GM21786 (cell line): Measurements from ENCODE around the gene PCSK4.
"Not testable (repeated sequence)": the region's sequence is repeated elsewhere in the genome, so short reads cannot be mapped to it uniquely, and the experiment has no call there.

Experiments
- ATAC-seq: cut with Tn5 transposase; IDR thresholded peaks from one replicate; pipeline ENCODE4 v1.9.1; 2021; ENCODE audit not compliant: unreplicated experiment

PCSK4 gene

DNA sequence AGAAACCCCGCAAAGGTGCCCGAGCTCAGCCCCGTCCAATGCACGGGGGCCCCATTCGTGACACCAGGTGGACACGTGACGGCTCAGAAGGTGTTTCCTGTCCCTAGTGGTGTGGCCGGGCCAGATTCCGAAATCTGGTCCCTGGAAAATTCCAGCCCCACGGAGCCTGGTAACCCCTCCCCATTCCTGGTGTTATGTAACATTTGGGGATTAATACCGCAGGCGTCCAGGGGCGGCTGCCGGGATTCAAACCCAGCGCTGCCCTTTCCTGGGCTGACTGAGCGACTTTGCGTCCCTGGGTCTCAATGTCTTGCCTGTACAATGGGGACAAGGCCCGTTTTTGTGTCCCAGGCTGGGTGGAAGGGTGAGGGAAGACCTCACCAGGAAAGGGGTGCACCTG, 32.7 kb upstream of the PCSK4 start:
- ATAC-seq: no peak

DNA sequence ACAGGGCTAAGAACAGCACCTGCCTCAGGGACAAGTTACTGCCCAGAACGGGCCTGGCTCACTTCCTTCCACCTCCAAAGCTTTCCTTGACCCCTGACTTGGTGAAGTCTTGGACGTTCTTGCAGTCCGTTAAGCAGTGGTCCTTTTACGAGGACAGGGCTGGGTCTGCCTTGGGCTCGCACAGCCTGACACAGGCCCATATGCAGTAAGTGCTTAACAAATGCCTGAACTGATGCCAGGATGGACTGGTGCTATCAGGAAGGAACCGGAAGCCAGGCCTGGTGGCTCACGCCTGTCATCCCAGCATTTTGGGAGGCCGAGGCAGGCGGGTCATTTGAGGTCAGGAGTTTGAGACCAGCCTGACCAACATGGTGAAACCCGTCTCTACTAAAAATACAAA, 31.9 kb upstream of the PCSK4 start:
- ATAC-seq: no peak

DNA sequence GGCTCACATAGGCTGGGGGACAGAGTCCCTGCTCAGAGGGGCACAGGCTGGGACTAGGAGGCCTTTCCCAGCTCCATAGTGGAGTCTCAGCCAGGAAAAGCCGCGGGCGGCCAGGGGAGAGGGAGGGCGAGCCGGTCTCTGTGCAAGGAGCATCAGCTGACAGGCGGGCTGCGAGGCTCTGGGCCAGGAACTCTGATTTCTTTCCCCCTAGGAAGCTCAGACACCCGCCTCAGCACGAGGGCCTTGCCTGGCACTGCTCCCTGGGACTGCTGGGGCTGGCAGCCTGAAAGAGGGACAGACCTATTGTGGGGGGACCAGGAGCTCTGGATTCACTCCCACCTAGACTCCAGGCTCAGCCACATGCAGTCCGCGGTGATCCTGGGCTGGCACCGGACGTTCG, 31.5 kb upstream of the PCSK4 start:
- no peak for ATAC-seq

DNA sequence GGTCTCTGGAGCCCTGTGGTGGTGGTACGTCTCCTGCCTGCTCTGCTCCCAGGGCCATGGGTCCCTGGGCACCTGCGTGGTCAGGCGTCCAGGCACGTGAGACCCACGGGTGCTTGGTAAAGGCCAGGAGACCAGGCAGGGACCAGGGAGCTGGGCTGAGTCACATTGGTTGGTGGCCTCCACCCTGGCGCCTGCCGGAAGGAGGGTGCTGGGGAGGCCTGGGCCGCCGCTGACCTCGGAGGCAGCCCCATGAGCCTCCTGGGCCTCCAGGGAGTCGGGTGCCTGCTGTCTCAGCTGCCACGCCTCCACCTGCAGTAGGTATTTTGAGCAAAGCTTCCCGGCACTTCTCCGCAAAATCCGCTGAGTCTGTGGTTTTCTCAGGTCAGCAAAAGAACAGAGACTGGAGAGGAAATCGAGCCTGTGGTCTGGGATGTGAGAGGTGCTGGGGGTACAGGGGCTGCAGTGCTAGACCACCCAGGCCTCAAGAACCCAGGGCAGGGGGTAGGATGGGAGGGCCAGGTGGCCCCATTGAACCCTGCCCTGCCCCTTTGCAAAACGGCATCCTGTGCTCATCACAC, 30.1 kb upstream of the PCSK4 start:
- no peak for ATAC-seq

DNA sequence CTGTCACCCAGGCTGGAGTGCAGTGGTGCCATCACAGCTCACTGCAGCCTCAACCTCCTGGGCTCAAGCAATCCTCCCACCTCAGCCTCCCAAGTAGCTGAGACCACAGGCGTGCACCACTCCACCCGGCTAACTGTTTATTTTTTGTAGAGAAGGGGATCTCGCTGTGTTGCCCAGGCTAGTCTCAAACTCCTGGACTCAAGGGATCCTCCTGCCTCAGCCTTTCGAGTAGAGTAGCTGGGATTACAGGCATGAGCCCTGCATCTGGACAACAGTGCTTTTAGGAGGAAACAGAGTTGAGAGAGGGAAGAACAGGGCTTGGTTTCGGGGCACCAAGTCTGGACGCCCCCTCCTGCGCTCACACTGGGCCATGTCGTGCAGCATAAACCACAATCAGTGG, 29.7 kb upstream of the PCSK4 start:
- not testable (repeated sequence) for ATAC-seq

DNA sequence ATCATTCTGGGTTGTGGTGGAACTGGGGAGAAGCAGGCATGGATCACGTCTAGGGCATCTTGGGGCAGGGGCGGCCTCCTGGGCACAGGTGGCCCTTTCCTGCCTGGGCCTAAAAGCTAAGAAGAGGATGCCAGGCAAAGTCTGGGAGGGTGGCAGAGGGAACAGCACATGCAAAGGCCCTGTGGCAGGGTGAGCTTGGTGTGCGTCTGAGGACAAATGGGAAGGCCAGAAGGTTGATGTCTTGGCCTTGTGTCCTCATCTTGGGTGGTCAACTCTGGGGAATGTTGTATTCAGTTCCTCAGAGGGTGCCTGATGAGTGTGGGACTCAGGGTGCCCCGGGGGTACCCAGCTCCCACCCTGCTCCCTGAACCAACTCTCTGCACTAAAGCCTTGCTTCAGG, 28.3 kb upstream of the PCSK4 start:
- ATAC-seq: no peak

DNA sequence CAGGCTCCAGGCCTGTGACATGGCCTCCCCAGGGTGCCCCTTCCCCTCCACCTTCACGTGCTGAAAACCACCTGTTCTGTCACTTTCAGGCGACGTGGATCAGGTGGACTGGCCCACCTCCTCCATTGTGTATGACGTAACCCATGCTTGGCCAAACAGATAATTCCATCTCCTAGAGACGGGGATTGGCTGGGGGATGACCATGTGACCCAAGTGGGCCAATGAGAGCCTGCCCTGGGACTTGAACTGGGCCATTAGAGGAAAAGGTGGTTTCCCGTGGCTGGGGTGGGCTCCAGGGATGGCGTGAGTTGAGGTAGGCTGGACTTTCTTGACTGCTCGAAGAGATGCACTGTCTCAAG, 26.2 kb upstream of the PCSK4 start:
- ATAC-seq: no peak

DNA sequence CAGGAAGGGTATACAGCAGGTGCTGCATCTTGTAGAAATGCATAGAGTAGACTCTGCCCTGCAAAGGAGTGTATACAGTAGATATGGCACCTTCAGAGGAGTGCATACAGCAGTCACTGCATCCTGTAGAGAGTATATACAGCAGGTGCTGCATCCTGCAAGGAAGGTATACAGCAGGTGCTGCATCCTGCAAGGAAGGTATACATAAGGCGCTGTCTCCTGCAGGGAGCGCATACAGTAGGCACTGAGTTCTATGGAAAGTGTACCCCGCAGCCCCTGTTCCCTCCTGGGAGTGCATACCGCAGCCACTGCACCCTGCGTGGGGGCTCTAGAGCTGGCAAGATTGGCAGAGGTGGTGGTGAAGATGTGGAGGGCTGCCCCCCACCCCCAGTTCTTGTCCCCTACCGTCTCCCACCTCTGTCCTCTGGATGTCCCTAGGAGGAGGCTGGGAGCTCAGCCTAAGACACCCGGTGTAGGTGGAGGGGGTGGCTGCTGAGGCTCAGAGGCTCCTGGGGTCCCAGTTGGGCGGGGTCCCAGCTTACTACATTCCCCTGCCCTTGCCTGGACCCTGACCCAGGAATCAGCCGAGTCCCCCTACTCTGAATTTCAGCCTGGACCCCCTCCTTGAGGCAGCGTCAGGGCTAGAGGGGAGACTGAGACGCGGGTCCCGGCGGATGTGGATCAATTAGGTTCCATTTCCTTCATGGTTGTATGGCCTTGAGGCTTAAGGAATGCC, 25.0 kb upstream of the PCSK4 start:
- ATAC-seq: no peak

DNA sequence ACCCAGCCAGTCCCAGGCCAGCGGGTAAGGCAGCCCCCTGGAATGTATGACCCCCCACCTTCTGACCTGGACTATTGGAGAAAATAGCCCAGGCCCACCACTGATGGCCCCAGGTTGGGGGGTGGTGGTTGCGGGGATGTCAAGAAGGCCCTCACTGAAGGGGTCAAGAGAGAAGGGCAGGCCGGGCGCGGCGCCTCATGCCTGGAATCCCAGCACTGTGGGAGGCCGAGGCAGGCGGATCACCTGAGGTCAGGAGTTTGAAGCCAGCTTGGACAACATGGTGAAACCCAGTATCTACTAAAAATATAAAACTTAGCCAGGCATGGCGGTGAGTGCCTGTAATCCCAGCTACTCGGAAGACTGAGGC, 24.1 kb upstream of the PCSK4 start:
- no peak for ATAC-seq

DNA sequence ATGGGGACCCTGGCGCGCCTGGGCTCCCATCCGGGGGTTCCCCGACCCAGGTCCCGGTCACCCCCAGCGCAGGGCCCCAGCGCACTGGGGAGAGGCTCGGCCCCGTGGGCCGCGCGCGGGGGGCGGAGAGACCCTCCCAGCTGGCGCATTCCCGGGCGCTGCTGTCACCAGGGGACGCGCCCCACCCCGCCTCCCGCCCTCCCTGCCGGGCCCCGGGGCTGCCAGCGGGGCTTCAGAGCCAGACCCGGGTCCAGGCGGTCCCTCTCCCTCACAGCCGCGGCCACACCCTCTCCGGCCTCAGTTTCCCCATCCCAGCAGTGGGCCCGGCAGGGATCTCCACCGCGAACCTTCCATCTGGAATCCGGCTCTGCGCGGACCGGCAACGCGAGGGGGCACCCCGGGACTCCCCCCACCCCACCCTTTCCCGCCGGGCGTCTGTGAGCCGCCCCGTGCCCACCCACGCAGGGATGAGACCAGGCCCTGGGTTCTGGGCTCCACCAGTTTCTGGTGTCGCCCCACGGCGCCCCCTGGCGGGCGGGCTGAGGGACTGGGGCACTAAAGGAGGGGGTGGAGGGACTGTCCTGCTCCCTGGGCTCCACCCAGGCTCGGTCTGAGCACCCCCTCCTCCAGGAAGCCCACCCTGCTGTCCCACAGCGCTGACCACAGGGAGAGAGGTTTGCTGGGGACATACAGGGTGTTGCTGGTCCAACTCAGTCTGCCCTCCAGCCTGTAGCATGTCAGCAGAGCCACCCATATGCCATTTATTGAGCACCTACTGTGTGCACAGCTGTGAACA, 23.5 kb upstream of the PCSK4 start:
- ATAC-seq: no peak

DNA sequence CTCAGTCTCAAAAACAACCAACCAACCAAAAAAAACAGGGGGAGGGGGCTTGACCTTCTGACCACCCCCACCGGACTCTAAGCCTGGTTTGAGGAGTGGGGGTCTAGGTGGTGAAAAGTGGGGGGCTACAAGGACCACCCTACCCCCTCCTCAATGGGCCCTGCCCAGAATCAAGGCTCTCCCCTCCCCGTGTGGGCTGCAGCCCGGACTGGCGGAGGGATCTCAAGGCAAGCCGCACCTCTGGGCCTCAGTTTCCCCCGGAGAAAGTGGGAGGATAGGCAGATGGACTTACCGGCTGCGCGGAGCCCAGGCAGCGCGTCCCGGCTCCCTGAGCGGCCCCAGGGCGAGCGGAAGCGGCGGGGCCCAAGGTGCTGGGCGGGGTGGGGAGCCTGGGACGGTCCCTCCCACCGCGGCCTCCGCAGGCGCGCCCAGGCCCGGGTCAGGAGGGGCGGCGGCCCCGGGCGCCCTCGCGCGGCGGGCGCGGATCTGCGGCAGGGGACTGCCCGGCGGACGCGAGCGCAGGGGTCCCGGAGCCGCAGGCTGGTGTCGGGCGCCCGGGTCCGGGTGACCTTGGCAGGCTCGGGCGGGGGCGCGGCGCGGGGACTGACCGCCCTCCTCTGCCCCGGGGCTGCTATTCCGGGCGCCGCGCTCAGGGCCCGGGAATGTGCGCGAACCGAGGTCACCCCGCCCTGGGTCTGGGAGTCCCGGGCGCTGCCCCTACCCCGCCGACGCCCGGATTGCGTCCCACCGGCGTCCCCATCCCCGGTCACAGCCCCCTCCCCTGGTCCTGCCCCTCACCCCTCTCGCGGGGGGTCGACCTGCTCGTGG, 22.7 kb upstream of the PCSK4 start, which contains the start of gene ADAMTSL5:
ADAMTSL5 (minus strand) TSS at position 349 of the 828 bp plus-strand sequence. CDS start 2,076 bp downstream, outside the sequence.
- ATAC-seq: no peak

DNA sequence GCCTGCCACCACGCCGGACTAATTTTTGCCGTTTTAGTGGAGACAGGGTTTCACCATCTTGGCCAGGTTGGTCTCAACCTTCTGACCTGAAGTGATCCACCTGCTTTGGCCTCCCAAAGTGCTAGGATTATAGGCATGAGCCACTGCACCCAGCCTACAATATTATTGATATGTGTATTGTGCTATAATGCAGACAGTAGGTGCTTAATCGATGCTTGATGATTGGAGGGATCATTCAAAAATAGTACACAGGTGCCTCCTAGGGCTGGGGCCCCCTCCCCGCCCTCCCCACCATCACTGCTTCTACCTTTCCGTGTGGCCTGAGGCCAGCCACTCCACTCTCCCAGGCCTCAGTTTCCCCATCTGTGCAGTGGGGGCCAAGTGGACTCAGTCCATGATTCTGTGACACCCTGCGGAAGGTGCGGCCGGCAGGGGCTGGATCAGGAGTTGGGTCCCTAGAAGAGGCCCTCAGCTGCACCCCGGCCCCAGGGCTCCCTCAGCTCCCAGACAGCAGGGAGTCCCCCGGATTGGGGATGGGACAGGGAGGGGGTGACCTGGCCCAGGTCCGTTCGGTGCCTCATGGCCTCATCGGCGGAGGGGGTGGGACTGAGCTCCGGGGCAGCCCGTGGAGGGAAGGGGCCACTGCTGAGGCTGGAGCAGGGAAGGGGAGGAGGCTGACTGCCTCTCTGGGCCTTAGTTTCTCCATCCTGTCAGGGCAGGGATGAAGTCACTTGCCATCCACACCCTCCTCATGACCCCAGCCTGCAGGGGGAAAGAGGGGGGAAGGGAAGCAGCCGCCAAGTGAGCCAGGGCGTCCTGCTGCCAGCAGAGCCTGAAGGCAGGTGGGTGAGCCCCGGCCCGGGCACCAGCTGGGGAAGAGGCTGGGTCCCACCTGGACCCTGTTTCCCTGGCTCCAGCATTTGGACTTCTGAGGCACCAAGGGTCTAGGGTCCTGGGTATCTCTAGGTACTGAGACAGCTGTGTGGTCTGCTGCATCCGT, 21.5 kb upstream of the PCSK4 start:
- no peak for ATAC-seq

DNA sequence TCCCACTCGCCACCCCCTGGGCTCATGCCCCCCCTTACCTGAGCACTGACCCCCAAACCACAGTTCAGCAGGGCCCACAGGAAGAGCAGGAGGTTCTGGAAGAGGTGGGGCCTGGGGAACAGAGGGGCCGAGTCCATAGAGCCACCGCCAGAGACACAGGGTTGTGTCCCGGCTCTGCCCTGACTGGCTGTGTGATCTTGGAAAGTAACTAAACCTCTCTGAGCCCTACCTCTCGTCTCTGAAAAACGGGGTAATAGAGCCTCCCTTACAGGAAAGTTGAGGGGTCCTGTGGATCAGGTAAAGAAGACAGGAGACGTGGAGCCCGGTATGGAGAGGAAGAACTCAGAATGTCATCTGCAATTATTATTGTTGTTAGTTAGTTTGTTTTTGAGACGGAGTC, 20.7 kb upstream of the PCSK4 start:
- no peak for ATAC-seq

DNA sequence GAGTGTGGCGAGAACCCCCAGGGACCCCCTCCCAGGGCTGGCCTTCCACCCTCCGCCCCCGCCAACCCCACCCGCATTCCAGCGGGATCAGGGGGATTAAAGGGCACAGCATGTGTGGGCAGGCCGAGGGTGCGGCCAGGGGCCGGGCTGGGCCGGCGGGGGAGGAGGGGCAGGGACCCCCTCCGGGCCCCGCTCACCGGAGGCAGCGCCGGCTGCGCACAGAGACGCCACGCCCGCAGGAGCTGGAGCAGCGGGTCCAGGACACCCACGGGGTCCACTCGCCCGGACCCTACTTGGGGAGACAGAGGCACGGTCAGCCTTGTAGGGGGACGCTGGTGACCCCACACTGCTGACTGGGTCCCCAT, 20.3 kb upstream of the PCSK4 start:
- ATAC-seq: no peak

DNA sequence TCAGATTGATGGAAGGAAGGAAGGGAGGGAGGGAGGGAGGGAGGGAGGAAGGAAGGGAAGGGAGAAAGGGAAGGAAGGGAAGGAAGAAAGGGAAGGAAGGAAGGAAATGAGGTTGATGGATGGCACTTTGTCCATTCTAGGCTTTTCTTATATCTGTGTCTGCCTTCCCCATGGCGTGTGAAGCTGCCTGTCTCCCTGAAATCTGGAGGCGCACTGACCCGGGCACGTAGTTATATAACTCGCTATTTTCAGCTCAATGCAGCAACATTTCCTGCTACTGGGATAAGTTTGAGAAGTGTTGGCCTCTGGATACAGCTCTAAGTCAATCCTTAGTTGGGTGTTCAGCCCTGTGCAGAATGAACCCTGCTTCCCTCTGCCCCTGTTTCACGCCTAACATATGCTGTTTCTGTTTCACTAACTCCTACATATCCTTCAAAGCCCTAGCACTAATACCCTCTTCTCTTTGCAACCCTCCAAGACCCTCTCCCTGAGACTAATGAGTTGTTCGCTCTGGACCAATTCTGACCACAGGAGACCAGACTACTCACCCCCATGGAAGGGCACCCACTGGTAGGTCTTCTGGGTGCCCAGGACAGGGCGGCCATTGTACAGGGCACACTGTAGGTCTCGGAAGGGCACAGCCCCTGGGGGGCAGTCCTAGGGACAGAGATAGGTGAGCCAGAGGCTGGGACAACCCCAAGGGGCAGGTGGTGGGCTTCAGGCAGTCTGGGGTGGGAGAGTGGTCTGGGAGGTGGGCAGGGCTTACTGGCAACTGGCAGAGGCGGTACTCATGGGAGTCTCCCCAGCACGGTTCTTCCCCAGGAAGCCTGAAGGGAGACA, 19.7 kb upstream of the PCSK4 start:
- ATAC-seq: no peak

DNA sequence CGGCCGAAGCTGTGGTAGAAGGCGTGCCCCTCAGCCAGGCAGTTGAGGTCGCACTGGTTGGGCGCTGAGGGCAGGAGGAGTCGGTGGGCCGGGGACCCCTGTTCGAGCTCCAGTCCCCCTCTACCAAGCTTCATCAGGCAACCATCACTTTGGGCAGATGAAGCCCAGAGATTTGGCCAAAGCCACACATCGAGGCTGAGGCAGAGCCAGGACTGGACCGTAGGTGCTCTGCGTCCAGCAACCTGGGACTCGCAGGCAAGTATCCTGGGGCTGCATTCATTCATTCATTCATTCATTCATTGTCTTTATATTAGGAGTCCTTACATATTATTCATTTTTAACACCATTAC, 18.3 kb upstream of the PCSK4 start:
- no peak for ATAC-seq

DNA sequence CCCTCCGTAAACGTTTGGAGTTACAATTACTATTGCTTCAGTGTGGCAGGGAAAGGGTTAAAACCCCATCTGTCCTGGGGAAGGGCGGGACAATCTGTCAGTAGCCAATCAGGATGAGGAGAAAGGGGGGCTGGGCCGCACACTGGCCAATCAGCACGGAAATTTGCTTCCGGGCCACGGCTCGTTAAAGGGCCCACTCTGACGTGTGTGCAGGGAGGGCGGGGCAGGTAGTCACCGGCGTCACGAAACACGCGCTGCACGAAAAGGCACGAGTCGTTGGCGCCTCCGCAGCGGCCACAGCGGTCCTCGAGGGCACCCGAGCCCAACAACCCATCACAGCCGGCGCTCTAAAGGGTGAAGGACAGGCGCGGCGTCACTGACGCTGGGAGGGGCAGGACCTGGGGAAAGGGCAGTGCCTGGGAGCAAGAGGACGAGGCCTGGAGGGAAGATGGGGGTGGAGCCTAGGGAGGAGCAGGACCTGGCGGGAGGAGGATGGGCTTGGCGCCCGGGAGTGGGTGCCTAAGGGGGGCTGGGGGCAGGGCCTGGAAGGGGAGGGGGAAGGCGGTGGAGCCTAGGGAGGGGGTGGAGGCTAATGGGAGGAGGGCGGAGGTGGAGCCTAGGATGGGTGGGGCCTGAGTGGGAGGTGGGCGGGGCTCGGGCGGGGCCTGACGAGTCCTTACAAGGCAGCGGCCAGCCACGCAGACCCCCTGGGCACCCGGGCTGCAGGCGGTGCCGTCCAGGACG, 17.8 kb upstream of the PCSK4 start:
- ATAC-seq: no peak

DNA sequence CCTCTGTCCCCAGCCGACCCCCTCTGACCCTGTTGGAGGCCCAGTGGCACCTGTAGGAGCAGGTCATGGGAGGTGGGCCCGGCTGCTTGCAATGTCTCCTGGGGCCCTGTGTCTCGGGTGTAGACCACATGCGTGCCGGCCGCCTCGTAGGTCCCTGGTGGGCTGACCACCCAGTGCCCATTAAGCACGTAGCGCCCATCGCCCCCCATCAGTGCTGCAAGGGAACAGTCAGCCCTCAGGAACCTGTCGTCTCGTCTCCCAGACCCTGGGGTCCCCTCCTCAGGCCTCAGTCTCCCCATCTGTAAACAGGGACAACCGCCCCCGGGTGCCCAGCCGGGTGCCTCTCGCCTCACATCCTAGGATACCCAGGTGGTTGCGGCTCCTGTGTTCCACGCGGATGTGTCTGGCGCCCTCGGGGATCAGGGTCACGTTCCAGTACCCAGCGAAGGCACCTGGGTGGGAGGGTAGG, 17.1 kb upstream of the PCSK4 start:
- ATAC-seq: no peak
